GM21717 (cell line): ENCODE data around the gene CLHC1.
A peak's percentile ranks its signal among the peaks of the same experiment; 100 is the strongest.
"Not testable (repeated sequence)": the region's sequence is repeated elsewhere in the genome, so short reads cannot be mapped to it uniquely, and the experiment has no call there.

Experiments
- ATAC-seq: cut with Tn5 transposase; IDR thresholded peaks from one replicate; pipeline ENCODE4 v1.9.1; 2021; ENCODE audit warnings: mild to moderate bottlenecking, moderate library complexity; ENCODE audit not compliant: unreplicated experiment

Gene CLHC1

DNA sequence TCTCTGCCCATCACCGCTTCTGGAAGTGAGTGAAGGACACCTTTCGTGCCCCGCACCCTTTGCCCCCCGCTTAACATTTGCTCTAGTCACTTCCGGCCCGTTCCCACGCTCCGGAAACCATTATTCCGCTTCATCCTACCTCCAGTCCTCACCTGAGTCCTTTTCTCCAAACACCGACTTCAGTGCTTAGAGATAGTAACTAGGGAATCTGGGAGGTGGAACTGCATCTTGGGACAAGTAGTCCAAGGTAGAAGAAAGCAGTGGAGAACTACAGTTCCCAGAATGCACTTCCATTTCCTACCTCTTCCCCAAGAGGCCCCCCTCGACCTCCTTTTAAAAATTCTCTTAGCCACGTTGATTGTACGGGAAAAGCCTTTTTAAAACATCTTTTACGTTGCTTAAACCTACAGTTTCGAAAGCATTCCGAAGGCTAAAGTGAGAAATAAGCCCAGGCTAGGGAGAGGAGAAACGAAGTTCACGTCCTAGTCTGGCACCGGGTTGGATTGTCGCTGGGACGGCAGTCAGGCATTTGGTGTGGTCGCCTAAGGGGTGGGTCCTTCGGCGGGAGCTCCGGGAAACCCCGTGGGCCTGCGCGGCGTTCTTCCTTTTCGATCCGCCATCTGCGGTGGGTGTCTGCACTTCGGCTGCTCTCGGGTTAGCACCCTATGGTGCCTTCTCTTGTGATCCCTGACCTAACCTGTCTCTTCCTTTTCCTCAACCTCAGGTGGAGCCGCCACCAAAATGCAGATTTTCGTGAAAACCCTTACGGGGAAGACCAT is at the start of gene CLHC1, which contains the start of gene RPS27A:
Gene CLHC1, minus strand, starts transcription at position 210 of the 779 bp plus-strand sequence. CDS start 9,882 bp downstream, outside the sequence.
Gene RPS27A, plus strand, starts transcription at position 605 of the 779 bp plus-strand sequence. Its CDS starts 137 bp downstream, at position 742.
- ATAC-seq: peak; percentile 94

DNA sequence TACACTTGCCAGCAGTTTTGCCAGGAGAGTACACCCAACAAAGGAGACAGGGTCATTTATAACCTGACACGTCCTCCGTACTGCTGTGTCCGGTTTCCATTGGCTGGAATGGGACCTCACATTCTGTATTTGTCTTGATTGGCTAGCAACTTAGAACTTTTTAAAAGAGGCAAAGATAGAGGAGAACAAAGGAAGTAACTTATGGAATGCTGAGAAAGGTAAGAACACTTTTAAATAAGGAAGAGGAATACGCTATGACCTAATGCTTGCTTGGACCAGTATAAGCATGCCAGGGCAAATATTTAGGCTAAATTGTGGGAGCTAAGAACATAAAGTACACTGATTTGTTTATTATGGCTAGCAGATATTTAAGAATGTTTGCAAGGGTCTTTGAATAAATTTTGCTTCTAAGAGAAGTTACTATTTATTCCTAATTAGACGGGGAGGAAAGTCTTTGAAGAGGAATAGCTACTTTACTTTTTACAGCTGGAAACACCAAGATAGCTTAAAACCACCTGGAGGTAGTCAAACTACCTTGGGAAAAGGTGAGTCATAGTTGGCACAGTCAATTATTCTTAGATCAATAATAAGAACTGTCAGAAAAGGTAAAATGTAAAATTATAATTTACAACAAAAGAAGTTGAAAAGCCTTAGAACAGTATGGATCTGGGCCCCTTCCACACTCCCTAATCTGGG is 48.9 kb upstream of the CLHC1 start:
- ATAC-seq: not testable (repeated sequence)

DNA sequence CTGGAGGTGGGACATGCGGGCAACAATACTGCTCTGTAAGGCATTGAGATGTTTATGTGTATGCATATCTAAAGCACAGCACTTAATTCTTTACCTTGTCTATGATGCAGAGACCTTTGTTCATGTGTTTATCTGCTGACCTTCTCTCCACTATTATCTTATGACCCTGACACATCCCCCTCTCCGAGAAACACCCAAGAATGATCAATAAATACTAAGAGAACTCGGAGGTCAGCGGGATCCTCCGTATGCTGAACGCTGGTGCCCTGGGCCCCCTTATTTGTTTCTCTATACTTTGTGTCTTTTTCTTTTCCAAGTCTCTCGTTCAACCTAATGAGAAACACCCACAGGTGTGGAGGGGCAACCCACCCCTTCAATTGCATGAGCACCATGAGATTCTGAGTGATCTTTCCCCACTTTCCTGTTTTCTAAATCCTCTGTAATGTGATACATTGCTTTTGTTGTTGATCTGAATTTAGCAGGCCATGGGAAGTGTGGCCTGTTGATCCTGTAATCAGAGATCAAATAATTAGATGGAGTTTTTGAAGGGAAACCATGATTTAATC is 47.8 kb upstream of the CLHC1 start:
- ATAC-seq: not testable (repeated sequence)

DNA sequence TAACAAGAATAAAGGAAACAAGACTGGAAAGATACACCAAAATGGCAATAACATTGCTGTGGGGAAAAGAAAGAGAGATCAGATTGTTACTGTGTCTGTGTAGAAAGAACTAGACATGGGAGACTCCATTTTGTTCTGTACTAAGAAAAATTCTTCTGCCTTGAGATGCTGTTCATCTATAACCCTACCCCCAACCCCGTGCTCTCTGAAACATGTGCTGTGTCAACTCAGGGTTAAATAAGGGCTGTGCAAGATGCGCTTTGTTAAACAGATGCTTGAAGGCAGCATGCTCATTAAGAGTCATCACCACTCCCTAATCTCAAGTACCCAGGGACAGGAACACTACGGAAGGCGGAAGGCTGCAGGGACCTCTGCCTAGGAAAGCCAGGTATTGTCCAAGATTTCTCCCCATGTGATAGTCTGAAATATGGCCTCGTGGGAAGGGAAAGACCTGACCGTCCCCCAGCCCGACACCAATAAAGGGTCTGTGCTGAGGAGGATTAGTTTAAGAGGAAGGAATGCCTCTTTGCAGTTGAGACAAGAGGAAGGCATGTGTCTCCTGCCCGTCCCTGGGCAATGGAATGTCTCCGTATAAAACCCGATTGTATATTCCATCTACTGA is 47.2 kb upstream of the CLHC1 start:
- not testable (repeated sequence) for ATAC-seq

DNA sequence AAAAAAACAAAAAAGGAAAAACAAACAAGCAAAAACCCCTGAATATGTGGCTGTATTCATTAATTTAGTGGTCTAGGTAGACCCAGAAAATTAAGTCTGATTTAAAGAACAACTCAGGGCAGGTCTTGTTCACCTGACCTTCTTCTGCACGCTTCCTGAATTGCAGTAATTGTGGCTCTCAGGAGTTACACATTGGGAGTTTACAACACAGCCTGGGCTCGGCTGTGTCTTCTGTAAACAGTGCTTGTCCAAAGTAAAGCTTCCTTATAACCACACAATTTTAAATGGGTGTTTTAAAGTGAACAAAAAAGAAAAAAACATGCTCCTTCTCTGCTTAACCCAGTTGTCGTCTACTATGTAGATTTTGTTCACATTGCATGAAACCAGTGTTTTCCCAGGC is 45.2 kb upstream of the CLHC1 start:
- ATAC-seq: no peak

DNA sequence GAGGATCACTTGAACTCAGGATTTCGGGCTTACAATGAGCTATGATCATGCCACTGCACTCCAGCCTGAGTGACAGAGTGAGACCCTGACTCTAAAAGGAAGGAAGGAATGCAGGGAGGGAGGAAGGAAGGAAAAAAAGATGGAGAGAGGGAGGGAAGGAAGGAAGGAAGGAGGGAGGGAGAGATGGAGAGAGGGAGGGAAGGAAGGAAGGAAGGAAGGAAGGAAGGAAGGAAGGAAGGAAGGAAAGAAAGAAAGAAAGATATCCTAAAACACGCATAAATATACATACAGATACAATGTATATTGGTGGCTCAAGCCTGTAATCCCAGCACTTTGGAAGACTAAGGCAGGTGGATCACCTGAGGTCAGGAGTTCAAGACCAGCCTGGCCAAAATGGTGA is 42.3 kb upstream of the CLHC1 start:
- not testable (repeated sequence) for ATAC-seq

DNA sequence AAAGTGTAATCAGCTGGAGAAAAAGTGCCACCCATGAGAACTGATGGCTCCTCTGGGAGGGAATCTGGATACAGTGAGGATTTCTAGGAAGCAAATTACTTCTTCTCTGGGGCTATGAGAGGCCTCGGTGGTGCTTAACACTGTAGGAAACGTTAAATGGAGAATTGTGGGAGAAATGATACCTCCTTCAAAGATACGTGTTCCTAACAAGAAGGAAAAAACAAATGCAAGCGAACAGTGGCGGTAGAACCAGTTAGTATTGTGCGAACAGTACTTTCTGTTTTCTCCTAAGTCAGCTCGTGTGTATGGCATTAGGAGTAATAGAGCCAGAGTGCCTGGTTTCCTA is 37.5 kb upstream of the CLHC1 start:
- ATAC-seq: no peak

DNA sequence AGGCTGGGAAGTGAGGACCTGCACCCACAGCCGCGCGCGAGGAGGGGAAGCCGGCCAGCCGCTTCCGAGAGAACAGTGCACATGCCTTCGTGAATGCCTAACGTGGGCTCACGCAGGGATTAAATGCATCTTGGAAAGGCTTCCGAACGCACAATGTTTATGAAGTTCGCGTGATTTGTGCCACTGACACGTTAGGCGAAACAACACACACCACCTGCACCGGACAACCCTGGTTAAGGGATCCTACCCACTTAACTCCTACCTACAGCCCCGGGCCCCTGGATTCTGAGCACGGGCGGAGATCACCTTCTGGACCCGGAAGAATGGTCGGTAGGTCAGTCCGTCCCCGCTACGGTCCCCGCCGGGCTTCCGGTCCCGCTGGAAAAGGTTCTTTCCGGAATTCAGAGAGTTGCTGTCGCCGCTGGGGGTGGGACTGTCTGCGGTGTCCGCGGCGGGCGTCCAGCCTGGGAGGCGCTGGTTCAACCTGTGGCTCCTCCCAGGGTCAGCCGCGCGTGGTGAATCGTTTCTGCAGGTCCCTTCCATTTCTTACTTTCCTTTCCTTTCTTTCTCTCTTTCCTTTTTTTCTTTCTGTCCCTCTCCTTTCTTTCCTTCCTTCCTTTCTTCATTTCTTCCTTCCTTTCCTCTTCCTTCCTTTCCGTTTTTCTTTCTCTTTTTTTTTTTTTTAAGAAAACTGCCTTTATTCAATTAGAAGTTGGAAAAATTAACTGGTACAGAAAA is 37.0 kb upstream of the CLHC1 start, which contains the start of gene MTIF2:
Gene MTIF2, minus strand, starts transcription at position 325 of the 738 bp plus-strand sequence. CDS start 5,373 bp downstream, outside the sequence.
- ATAC-seq: peak; percentile 97

DNA sequence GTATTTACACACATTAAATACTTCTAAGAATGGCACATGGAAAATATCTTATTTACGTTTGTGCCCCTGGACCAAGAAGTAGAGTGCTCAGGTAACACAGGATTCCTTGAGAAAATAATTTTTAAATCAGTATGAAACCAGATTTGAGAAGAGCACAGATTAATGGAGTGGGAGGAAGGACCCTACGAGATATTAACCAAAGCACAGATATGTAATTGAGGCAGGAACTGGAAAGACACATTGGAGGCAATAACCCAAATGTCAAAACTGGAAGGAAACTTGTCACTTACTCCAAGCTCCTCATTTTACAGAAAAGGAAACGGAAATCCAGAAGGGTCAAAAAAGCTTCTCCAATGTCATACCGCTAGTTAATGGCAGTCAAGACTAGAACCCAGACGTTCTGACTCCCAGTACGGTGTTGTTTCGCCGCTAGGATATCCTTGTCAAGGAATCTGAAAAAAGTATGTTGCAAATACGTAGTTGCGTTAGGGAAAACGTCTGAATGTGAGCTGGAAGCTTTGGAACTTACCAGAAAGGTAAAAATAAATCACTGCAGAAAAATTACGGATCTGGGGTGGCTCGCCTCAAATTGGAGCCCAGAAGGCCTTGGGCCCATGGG is 36.3 kb upstream of the CLHC1 start:
- ATAC-seq: peak; percentile 7

DNA sequence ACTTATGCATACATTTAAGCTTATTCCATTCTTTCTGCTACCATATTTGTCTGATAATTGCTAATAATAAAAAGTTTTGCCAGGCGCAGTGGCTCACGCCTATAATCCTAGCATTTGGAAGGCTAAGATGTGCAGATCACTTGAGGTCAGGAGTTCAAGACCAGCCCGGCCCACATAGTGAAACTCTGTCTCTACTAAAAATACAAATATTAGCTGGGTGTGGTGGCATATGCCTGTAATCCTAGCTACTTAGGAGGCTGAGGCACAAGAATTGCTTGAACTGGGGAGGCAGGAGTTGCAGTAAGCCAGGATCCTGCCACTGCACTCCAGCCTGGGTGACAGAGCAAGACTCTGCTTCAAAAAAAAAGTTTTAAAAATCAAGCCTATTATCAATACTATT is 27.5 kb upstream of the CLHC1 start:
- not testable (repeated sequence) for ATAC-seq

DNA sequence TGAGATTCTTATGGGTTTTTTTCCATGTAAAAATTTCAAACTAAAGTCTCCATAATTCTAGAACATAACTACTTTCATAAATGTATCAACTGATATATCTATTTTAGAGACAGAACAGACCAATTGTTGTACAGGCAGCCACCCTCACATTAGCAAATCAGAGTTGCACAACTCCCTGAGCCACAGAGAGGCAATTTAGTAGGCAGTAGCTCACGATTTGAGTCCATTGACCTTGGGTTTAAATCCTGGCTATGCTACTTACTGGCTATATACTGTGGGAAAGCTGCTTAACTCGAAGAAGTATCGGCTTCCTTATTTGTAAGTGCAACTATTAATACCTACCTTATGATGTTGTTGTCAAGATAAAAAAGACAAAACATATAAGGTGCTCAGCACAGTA is 20.7 kb upstream of the CLHC1 start:
- ATAC-seq: no peak

DNA sequence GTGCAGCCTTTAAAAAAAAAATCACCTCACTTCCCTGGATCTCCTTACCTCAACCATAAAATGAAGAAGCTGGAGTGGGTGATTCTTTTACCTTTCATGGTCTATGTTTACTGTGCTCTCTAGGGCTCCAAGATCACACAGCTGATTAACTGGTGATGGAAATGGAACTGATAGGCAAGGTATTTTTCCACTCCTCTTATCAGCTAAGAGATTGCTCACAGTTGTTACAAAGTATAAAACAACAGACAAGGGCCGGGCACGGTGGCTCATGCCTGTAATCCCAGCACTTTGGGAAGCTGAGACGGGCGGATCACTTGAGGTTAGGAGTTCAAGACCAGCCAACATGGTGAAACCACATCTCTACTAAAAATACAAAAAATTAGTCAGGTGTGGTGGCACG is 14.9 kb upstream of the CLHC1 start:
- ATAC-seq: no peak

DNA sequence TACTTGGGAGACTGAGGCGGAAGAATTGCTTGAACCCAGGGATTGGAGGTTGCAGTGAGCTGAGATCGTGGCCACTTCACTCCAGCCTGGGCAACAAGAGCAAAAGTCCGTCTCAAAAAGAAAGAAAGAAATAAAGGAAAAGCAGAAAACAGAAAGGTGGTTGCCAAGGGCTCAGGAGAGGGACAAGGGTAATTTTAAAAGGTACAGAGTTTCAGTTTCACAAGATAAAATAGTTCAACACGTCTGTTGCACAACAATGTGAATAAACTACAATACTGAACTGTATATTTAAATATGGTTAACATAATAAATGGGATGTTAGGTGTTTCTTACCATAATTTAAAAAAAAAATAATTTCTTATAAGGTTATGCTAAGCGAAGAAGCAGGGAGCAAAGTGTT is 13.3 kb upstream of the CLHC1 start:
- no peak for ATAC-seq

DNA sequence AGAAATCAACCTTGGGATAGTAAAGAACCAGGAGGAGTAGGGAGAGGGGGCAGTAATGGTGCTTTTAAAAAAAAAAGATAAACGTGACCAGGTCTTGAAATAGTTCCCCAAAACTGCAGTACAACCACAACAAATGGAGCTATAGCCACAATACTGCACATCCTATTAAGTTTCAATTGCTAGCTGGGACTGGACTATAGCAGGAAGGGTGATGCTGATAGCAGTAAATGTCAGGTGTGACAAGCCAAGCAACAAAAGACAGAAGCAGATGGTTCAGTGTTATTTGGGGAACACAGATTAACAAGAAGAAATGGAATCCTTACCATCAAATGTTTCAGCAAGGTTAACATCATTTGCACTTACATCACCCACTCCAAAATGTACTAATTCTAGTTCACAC is 10.5 kb upstream of the CLHC1 start:
- no peak for ATAC-seq

DNA sequence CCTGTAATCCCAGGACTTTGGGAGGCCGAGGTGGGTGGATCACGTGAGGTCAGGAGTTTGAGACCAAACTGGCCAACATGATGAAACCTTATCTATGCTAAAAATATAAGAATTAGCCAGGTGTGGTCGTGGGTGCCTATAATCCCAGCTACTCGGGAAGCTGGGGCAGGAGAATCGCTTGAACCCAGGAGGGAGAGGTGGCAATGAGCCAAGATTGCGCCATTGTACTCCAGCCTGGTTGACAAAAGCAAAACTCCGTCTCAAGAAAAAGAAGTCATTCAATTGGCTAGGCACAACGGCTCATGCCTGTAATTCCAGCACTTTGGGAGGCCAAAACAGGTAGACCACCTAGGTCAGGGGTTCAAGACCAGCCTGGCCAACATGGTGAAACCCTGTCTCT is 9.5 kb upstream of the CLHC1 start:
- not testable (repeated sequence) for ATAC-seq

DNA sequence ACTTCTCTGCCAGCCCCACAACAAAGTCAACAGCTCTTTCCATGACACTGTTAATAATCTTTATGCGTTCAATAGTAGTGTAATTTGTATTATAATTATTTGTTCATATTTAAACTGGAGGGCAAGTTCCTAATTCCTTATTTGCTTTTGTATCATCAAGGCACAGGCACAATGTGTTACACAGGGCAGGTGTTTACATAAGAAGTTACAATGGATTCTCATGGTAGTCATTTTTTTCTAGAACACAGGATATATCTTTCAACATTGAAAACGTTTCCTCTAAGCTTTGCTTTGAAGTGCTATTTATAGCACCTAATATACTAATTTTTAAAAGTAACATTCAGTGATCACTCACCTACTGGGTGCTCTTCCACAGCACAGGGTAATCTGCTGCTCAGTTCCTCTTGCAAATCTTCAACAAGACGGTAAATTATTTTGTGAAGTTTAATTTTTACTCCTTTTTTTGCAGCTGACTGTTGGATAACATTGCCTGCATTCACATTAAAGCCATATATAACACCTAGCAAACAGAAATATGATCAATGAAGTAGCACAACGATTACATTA is 7.6 kb upstream of the CLHC1 start:
- ATAC-seq: no peak

DNA sequence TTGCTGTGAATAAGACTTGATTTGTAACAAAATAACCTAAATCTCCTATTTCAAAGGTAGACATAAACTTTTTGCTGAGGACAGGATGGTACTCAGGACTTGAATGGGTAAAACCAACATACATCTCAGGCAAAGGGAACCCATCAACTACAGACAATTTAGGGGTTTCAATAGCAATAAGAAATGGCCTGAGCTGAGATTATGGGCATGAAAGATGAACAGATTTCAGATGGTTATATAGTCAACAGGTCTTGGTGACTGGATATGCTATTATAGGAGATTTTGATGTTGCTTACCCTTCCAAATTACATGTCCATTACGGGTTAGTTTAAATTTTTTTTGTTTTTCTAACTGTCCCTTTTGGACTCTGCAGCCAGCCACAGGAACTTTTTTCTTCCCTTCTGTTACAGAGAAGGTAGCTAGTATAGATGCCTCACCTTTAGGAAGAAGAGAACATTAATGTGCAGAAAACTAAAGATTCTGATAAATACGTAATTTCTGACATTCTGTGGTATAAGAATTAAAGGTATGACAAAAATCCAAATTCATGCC is 5.0 kb upstream of the CLHC1 start:
- ATAC-seq: no peak

DNA sequence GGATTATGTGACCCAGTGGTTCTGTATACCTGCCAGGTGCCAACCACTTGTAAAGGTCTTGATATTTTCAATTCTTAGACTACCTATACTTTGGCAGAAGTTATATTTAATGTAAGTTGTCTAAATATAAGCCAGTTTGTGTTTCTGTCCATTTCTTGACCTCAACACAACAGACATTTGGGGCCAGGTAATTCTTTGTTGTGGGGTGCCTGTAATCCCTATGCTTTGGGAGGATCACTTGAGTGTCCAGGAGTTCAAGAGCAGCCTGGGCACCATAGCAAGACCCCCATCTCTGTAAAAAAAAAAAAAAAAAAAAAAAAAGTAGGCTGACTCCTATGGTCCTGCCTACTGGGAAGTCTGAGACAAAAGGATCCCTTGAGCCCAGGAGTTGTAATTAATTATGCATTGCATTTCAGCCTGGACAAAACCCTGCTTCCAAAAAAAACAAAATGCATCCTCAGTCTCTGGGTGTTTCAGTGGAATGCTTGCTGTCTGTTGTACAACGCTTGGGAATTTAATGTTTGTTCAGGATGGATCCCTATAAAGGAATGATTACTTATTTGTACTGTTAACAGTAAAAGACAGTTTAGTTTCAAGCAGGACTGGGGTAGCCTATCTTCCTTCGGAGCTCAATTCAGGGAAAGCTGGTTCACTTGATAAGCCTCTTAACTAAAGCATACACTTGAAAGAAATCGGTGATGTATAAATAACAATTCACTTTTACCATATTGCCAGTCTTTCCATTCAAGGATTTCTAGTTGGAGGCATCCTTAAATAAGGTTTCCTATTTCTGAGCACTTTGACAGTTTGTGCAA is 3.8 kb upstream of the CLHC1 start:
- no peak for ATAC-seq

DNA sequence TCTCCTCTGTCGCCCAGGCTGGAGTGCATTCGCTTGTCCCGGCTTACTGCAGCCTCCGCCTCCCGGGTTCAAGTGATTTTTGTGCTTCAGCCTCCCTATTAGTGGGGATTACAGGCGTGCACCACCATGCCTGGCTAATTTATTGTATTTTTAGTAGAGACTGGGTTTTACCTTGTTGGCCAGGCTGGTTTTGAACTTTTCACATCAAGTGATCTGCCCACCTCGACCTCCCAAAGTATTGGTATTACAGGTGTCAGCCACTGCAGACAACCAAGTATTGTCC is 1.5 kb upstream of the CLHC1 start:
- no peak for ATAC-seq
